ENCODE data around the gene DNAJC1.

DNA sequence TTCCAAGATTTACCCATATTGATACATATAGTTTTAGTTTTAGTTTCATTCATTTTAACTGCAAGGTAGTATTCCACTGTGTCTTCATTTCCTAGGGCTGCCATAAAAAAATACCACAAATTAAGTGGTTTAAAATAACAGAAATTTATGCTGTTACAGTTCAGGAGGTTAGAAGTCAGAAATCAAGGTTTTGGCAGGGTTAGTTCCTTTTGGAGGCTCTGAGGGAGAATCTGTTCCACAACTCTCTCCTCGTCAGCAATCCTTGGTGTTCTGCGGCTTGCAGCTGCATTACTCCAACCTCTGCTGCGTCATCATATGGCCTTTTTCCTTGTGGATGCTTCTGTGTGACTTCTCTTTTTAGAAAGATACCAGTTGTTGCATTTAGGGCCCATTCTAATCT lies 176.2 kb downstream of the DNAJC1 start:
- TF ChIP-seq, protein P1, sequence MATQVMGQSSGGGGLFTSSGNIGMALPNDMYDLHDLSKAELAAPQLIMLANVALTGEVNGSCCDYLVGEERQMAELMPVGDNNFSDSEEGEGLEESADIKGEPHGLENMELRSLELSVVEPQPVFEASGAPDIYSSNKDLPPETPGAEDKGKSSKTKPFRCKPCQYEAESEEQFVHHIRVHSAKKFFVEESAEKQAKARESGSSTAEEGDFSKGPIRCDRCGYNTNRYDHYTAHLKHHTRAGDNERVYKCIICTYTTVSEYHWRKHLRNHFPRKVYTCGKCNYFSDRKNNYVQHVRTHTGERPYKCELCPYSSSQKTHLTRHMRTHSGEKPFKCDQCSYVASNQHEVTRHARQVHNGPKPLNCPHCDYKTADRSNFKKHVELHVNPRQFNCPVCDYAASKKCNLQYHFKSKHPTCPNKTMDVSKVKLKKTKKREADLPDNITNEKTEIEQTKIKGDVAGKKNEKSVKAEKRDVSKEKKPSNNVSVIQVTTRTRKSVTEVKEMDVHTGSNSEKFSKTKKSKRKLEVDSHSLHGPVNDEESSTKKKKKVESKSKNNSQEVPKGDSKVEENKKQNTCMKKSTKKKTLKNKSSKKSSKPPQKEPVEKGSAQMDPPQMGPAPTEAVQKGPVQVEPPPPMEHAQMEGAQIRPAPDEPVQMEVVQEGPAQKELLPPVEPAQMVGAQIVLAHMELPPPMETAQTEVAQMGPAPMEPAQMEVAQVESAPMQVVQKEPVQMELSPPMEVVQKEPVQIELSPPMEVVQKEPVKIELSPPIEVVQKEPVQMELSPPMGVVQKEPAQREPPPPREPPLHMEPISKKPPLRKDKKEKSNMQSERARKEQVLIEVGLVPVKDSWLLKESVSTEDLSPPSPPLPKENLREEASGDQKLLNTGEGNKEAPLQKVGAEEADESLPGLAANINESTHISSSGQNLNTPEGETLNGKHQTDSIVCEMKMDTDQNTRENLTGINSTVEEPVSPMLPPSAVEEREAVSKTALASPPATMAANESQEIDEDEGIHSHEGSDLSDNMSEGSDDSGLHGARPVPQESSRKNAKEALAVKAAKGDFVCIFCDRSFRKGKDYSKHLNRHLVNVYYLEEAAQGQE (IDR thresholded peaks at IDR 0.05; ENCODE audit: insufficient read depth in 1 of 2, low read depth in 2 of 2, low read length in 2 of 2): no peak
- TF ChIP-seq POLR2AphosphoS5 (IDR thresholded peaks at IDR 0.05; ENCODE audit: low read depth, low read length) (no peak), TAF1 (IDR thresholded peaks at IDR 0.05; ENCODE audit: borderline replicate concordance, insufficient read depth, low read length) (no peak), SIN3A (IDR thresholded peaks at IDR 0.05; ENCODE audit: borderline replicate concordance, insufficient read depth, low read length) (no peak), FOXP2 (optimal IDR thresholded peaks at IDR 0.05; ENCODE audit: borderline replicate concordance, extremely low read depth, extremely low read length, insufficient read depth) (no peak)

All from PFSK-1 (cell line).